ENCODE measurements around the gene MYO5A. TPM values are rescaled to one million over a fixed set of nuclear protein-coding genes. Genes with fewer than 3 reads are reported as not detected.

MYO5A gene
- total RNA-seq, 3 donors from 2014 or later: 4.1 to 26.7 (median 12.6) TPM

- Histone ChIP-seq H3K4me1 (ENCODE audit: low read depth) (peaks cover 3% of the 10 kb centered on the region), H3K36me3 (ENCODE audit: low read depth) (no peaks in the 10 kb centered on the region), H3K9me3 (no peaks in the 10 kb centered on the region), H3K4me3 (no peak overlapping the region)
- ATAC-seq (no peak), DNase-seq (no peak)
- TF ChIP-seq, protein P1, sequence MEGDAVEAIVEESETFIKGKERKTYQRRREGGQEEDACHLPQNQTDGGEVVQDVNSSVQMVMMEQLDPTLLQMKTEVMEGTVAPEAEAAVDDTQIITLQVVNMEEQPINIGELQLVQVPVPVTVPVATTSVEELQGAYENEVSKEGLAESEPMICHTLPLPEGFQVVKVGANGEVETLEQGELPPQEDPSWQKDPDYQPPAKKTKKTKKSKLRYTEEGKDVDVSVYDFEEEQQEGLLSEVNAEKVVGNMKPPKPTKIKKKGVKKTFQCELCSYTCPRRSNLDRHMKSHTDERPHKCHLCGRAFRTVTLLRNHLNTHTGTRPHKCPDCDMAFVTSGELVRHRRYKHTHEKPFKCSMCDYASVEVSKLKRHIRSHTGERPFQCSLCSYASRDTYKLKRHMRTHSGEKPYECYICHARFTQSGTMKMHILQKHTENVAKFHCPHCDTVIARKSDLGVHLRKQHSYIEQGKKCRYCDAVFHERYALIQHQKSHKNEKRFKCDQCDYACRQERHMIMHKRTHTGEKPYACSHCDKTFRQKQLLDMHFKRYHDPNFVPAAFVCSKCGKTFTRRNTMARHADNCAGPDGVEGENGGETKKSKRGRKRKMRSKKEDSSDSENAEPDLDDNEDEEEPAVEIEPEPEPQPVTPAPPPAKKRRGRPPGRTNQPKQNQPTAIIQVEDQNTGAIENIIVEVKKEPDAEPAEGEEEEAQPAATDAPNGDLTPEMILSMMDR (IDR thresholded peaks at IDR 0.05): no peak
- intact Hi-C loops (cut with DNase I, micrococcal nuclease): no loop called here
These were observed 227.3 kb downstream of the MYO5A start for GRCh38 chr15:52301265-52301847.

- ATAC-seq: peak; percentile 96
- peaks cover 14% of the 10 kb centered on the region for H3K4me1 ChIP-seq (ENCODE audit: low read depth)
- TF ChIP-seq, protein P1 (IDR thresholded peaks at IDR 0.05): no peak
These were observed 233.2 kb downstream of the MYO5A start, which contains the start of gene MYO5C for GRCh38 chr15:52295421-52296001. Gene MYO5C (minus strand): TSS chr15:52295804. CDS start chr15:52295636, 168 bp downstream.

DNA sequence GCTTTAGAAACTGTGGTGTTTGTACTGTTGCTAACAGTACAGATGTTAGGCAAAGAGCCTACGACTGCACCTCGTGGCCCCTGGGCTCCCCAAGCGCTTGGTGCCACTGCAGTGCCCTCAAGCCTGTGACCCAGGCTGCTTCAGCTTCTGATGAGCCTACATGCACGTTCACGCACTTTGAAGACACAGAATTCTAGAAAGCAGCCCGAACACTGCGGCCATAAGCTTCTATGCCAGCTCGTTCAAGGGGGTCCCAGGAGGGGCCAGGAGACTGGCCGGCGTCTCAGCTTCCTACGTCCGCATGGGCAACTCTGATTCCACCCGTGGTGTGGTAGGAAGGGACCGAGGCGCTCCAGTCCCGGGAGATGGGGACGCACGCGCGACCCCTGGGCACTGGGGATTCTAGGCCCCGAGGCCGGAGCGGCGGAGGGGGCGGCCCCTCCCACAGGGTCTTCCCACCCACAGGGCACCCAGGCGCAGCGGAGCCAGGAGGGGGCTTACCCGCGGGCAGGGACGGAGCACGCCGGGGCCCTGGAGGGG is 233.7 kb downstream of the MYO5A start:
- intact Hi-C loops (cut with DNase I, micrococcal nuclease): no loop called here

More at GRCh38 chr15:52295421-52296001, 233.2 kb downstream of the MYO5A start, which contains the start of gene MYO5C:
- intact Hi-C loops (cut with DNase I, micrococcal nuclease): no loop called here
- peak within 1 kb of the TSS; percentile 52 for H3K4me3 ChIP-seq
- H3K36me3 ChIP-seq (ENCODE audit: low read depth): peaks cover 6% of the 10 kb centered on the region
- peak; percentile 91 to 95 (median 93) for DNase-seq
- no peaks in the 10 kb centered on the region for H3K9me3 ChIP-seq

GRCh38 chr15:52292780-52293392 is 235.8 kb downstream of the MYO5A start:
- TF ChIP-seq, protein P1 (IDR thresholded peaks at IDR 0.05): no peak
- intact Hi-C loops (cut with DNase I, micrococcal nuclease): no loop called here
- H3K36me3 ChIP-seq (ENCODE audit: low read depth): peaks cover 6% of the 10 kb centered on the region
- H3K4me1 ChIP-seq (ENCODE audit: low read depth): peaks cover 21% of the 10 kb centered on the region
- H3K9me3 ChIP-seq: no peaks in the 10 kb centered on the region
- no peak for ATAC-seq
- peak in 1 of 3 donors; percentile 29 for DNase-seq
- no peak overlapping the region for H3K4me3 ChIP-seq

More for the DNA sequence above, 233.7 kb downstream of the MYO5A start:
- H3K36me3 ChIP-seq (ENCODE audit: low read depth): peaks cover 6% of the 10 kb centered on the region
- peaks cover 17% of the 10 kb centered on the region for H3K4me1 ChIP-seq (ENCODE audit: low read depth)
- TF ChIP-seq, protein P1 (IDR thresholded peaks at IDR 0.05): no peak
- DNase-seq (peak in 2 of 3 donors; percentile 32 to 47), ATAC-seq (peak; percentile 43)
- no peaks in the 10 kb centered on the region for H3K9me3 ChIP-seq
- H3K4me3 ChIP-seq: peak overlapping the region; percentile 52

GRCh38 chr15:52291204-52291603 is 237.5 kb downstream of the MYO5A start:
- TF ChIP-seq, protein P1 (IDR thresholded peaks at IDR 0.05): no peak
- Histone ChIP-seq H3K9me3 (no peaks in the 10 kb centered on the region), H3K36me3 (ENCODE audit: low read depth) (peaks cover 6% of the 10 kb centered on the region), H3K4me1 (ENCODE audit: low read depth) (peaks cover 29% of the 10 kb centered on the region), H3K4me3 (no peak overlapping the region)
- DNase-seq: no peak
- ATAC-seq: no peak
- intact Hi-C loops (cut with DNase I, micrococcal nuclease): no loop called here

Data from mucosa of descending colon (tissue), 3 donors.